Erythroblast (primary cell): ENCODE measurements around the gene ZNF836.

Source experiments
- GATA1 ChIP-seq: IDR thresholded peaks from 2 replicates; pipeline ENCODE4 v1.6.1; 2011; ENCODE audit warnings: low read depth, mild to moderate bottlenecking, control low read depth, low read length, moderate library complexity
- POLR2A ChIP-seq: IDR thresholded peaks from 2 replicates; pipeline ENCODE4 v1.6.1; 2011; ENCODE audit warnings: mild to moderate bottlenecking, low read length

DNA sequence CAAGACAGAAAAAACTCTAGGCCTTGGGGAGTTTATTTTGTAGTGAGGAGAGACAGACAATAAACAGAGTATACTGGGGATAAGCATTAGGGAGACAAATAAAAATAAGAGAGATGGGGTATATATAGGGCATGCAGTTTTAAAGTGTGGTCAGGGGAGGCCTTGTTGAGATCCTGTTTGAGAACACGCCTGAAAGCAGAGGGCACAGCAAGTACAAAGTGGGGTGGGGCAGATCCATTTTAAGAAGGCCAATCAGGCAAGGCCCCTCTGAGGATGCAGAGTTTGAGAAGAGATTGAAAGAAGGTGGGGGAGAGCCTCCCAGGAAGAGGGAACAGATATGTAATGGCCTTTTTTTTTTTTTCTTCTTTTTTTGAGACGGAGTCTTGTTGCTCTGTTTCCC is 20.5 kb upstream of the ZNF836 start:
- no peak for TF ChIP-seq POLR2A
- TF ChIP-seq GATA1 = no peak
